Mesothelial cell of epicardium (in vitro differentiated cells): ENCODE measurements around the gene CCDC3. TPM values are rescaled to one million over a fixed set of nuclear protein-coding genes. Genes with fewer than 3 reads are reported as not detected.
A peak's percentile ranks its signal among the peaks of the same experiment; 100 is the strongest.

ENCODE experiments used
- DNase-seq, 2 experiments: peaks; one replicate each; pipeline ENCODE4 v3.0.0; 2021; ENCODE audit warnings: low spot score in 2 of 2; ENCODE audit not compliant: unreplicated experiment in 2 of 2
- H3K27ac Mint-ChIP-seq: 2 replicates; pipeline ENCODE4 v1.8.0; 2021; ENCODE audit warnings: mixed read lengths
- H3K27me3 Mint-ChIP-seq: 2 replicates; pipeline ENCODE4 v1.8.0; 2021; ENCODE audit warnings: low read depth, mixed read lengths
- H3K36me3 Mint-ChIP-seq: 2 replicates; pipeline ENCODE4 v1.8.0; 2021; ENCODE audit warnings: mixed read lengths
- H3K4me1 Mint-ChIP-seq: 2 replicates; pipeline ENCODE4 v1.8.0; 2021; ENCODE audit warnings: mixed read lengths
- H3K4me3 Mint-ChIP-seq: 2 replicates; pipeline ENCODE4 v1.8.0; 2021; ENCODE audit warnings: mild to moderate bottlenecking, moderate library complexity, mixed read lengths
- H3K9me3 Mint-ChIP-seq: 2 replicates; pipeline ENCODE4 v1.8.0; 2021; ENCODE audit warnings: mixed read lengths
- total RNA-seq: library from RNA; stranded (reverse); gene quantifications from 3 replicates; pipeline ENCODE4 v1.2.1, GENCODE V29; 2021
- TF ChIP-seq, protein P1 (sequence below): fragments of 200-600 bp; sonication (generic); IDR thresholded peaks from one replicate; pipeline ENCODE4 v1.5.0; 2021; ENCODE audit warnings: antibody characterized with exemption; ENCODE audit not compliant: unreplicated experiment

CCDC3 gene
- total RNA-seq, 1 donor from 2014 or later: 5.7 TPM

DNA sequence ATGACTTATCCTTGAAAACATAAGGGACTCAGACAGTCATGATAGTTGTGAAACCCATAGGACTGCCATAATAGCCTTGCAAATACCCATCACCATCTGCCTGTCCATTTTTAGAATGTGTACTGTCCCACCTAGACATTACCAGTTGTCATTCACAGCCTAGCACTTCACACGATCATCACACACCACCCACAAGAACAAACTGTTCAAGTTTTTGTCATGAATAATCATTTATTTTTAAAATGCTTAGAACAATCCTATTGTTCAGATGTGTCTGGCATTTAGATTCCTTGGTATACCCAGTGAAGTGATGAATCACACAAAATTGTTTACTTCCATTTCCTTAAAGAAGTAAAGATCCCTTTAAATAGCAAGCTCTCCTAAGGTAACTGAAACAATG is 46.6 kb downstream of the CCDC3 start:
- no peaks in the 10 kb centered on the region for H3K27me3 Mint-ChIP-seq
- TF ChIP-seq, protein P1, sequence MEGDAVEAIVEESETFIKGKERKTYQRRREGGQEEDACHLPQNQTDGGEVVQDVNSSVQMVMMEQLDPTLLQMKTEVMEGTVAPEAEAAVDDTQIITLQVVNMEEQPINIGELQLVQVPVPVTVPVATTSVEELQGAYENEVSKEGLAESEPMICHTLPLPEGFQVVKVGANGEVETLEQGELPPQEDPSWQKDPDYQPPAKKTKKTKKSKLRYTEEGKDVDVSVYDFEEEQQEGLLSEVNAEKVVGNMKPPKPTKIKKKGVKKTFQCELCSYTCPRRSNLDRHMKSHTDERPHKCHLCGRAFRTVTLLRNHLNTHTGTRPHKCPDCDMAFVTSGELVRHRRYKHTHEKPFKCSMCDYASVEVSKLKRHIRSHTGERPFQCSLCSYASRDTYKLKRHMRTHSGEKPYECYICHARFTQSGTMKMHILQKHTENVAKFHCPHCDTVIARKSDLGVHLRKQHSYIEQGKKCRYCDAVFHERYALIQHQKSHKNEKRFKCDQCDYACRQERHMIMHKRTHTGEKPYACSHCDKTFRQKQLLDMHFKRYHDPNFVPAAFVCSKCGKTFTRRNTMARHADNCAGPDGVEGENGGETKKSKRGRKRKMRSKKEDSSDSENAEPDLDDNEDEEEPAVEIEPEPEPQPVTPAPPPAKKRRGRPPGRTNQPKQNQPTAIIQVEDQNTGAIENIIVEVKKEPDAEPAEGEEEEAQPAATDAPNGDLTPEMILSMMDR: no peak
- peaks cover 5% of the 10 kb centered on the region for H3K36me3 Mint-ChIP-seq
- peaks cover 12% of the 10 kb centered on the region for H3K4me1 Mint-ChIP-seq
- no peak overlapping the region for H3K4me3 Mint-ChIP-seq
- H3K27ac Mint-ChIP-seq: no peak overlapping the region
- DNase-seq: no peak
- H3K9me3 Mint-ChIP-seq: peaks cover 31% of the 10 kb centered on the region

DNA sequence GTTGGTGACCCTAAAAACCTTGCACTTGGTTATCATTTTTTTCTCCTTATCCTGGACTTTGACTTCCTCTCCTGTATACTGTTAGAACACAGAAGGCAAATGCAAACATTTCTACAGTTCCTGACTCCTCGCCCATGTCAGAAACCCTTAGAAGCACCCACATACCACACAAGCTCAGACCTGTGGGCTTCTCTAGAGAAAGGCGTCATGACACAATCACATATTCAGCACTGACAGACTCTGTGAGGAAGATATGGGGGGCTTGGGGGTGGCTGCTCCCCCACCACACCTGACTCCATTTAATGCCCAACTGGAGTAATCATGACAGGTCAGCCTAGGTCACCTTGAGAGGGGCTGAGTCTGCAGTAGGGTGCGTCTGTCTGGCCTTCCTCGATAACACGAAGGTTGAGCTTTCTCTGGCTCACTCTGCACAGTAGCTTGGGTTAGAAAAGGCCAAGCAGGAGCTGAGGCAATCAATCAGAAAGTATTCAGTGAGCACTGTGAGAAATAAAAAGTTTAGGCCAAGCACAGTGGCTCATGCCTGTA is 50.9 kb downstream of the CCDC3 start:
- Mint-ChIP-seq H3K4me1 (peaks cover 6% of the 10 kb centered on the region), H3K4me3 (no peak overlapping the region), H3K27ac (peak overlapping the region; percentile 22), H3K36me3 (peaks cover 5% of the 10 kb centered on the region), H3K9me3 (peaks cover 31% of the 10 kb centered on the region), H3K27me3 (no peaks in the 10 kb centered on the region)
- TF ChIP-seq, protein P1: no peak
- DNase-seq: no peak

DNA sequence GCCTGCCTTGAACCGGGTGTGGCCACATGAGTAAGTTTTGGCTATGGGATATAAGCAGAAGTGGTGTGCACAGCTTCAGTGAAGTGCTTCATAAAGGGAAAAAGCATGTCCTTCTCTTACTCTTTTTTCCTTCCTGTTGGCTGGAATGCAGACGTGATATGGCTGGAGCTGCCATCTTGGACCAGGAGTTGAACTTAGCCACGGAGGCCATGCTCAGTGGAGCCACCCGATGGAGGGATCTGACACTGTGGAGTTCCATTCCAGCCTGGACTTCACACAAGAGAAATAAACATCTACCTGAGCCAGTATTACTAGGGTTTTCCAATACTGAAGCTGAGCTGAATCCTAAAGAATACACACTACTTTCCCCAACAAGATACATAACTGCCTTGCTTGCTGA is 52.3 kb downstream of the CCDC3 start:
- TF ChIP-seq, protein P1: no peak
- Mint-ChIP-seq H3K9me3 (peaks cover 22% of the 10 kb centered on the region), H3K27me3 (no peaks in the 10 kb centered on the region), H3K36me3 (peaks cover 5% of the 10 kb centered on the region), H3K4me1 (peaks cover 6% of the 10 kb centered on the region), H3K4me3 (no peak overlapping the region), H3K27ac (no peak overlapping the region)
- no peak for DNase-seq

DNA sequence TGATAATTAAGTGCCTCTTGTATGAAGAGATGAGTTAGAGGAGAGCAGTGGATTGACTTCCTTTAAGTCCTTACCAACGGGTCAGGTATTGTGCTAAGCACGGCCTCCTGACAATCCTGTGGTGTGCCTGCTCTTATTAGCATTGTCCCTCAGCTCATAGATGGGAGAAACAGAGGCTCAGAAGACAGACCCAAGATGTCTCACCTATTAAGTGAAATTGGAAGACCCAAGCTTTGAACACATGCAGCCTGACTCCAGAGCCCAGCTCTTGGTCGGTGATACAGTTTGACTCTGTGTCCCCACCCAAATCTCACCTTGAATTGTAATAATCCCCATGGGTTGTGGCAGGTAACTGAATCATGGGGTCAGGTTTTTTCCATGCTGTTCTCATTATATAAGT is 53.8 kb downstream of the CCDC3 start:
- Mint-ChIP-seq H3K4me3 (no peak overlapping the region), H3K9me3 (peaks cover 10% of the 10 kb centered on the region), H3K36me3 (no peaks in the 10 kb centered on the region), H3K4me1 (peaks cover 6% of the 10 kb centered on the region), H3K27me3 (no peaks in the 10 kb centered on the region), H3K27ac (no peak overlapping the region)
- TF ChIP-seq, protein P1: no peak
- DNase-seq: no peak

DNA sequence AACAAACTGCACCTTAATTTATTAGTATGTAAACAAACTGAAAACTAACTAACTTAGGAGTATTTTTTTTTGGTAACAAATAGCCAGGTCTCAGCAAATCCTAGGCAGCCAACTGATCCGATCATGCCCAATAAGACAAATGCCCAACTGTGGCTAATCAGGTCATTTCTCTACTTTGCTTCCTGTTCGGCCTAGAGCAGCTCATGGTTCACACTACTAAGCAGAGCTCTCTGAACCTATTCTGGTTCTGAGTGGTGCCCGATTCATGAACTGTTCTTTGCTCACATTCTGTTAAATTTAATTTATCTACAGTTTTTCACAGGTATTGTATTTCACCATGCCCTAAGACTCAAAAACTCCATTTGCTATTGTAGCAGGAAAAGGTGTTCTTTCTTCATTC is 55.1 kb downstream of the CCDC3 start:
- Mint-ChIP-seq H3K36me3 (no peaks in the 10 kb centered on the region), H3K9me3 (no peaks in the 10 kb centered on the region), H3K27ac (no peak overlapping the region), H3K4me1 (peaks cover 6% of the 10 kb centered on the region), H3K27me3 (no peaks in the 10 kb centered on the region), H3K4me3 (no peak overlapping the region)
- no peak for DNase-seq
- TF ChIP-seq, protein P1: no peak
